ENCODE results near the gene TEX19. TPM values are rescaled to one million over a fixed set of nuclear protein-coding genes. Genes with fewer than 3 reads are reported as not detected.

Gene TEX19
- total and polyA plus RNA-seq, 9 of the 15 experiments (the other 6 are each of a cell fraction or from before 2014, with no cell fraction given): 0.10 to 4.9 (median 1.9) TPM

DNA sequence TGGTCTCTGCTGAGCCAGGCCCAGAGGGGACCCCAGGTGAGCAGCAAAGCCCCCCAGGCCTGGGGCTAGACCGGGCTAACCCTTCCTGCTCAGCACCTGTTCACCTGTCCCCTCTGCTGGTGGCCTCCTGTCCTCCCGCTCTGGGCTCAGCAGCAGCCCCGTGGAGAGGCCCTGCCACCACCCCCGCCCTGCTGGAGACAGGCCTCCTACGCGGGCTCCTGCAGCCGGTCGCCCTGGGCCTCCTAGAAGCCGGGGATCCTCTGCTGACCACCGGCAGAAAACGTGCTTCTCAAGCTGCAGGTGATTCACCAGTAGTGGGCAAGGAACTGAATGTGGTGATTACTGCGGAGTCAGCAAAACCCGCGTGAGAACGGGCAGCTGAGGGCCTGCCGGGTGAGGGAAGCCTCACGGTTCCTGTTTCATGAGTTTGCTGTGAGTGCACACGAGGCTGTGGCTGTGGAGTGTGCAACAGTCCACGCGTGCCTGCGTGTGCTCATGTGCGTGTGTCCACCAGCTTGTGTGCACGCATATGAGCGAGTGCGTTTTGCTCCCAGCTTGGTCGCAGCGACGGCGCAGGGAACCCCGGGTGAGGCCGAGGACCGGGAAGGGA is 26.3 kb upstream of the TEX19 start (continued):
- TF ChIP-seq BRD4 (IDR thresholded peaks at IDR 0.05): no peak
- no peak for TF ChIP-seq SMAD2 (IDR thresholded peaks at IDR 0.05; ENCODE audit: low read depth, low read length)
- TF ChIP-seq, protein P1, sequence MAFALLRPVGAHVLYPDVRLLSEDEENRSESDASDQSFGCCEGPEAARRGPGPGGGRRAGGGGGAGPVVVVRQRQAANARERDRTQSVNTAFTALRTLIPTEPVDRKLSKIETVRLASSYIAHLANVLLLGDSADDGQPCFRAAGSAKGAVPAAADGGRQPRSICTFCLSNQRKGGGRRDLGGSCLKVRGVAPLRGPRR (CRISPR knock-in tag; IDR thresholded peaks at IDR 0.05): no peak
- peak; percentile 65 for TF ChIP-seq EGR1 (conservative IDR thresholded peaks at IDR 0.05)
- TF ChIP-seq NFRKB (IDR thresholded peaks at IDR 0.05; ENCODE audit: low read depth): 0 out of 2 replicates have a peak, but pooled peaks have one; percentile 37
- no peak for TF ChIP-seq ZNF551 (CRISPR knock-in tag; IDR thresholded peaks at IDR 0.05)
- no peak for TF ChIP-seq ZNF444 (CRISPR knock-in tag; IDR thresholded peaks at IDR 0.05)
- peak; percentile 53 for TF ChIP-seq ZNF592 (IDR thresholded peaks at IDR 0.05)
- TF ChIP-seq, protein P2, sequence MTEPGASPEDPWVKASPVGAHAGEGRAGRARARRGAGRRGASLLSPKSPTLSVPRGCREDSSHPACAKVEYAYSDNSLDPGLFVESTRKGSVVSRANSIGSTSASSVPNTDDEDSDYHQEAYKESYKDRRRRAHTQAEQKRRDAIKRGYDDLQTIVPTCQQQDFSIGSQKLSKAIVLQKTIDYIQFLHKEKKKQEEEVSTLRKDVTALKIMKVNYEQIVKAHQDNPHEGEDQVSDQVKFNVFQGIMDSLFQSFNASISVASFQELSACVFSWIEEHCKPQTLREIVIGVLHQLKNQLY (CRISPR knock-in tag; conservative IDR thresholded peaks at IDR 0.05): 0 out of 4 replicates have a peak, but pooled peaks of 1 of the 2 experiments have one; percentile 45
- TF ChIP-seq ZFX (CRISPR knock-in tag; IDR thresholded peaks at IDR 0.05): peak; percentile 72
- TF ChIP-seq MAFG (tag; conservative IDR thresholded peaks at IDR 0.05): peak; percentile 94
- peak; percentile 33; the same call in 1 of the 2 replicates for TF ChIP-seq ZNF12 (CRISPR knock-in tag; IDR thresholded peaks at IDR 0.05)
- peak; percentile 6 for TF ChIP-seq FIP1L1 (IDR thresholded peaks at IDR 0.05; ENCODE audit: low read depth, low read length, poor library complexity, severe bottlenecking)
- peak; percentile 83; the same call in 1 of the 2 replicates for TF ChIP-seq NR1H2 (CRISPR knock-in tag; IDR thresholded peaks at IDR 0.05)
- TF ChIP-seq, protein P3, sequence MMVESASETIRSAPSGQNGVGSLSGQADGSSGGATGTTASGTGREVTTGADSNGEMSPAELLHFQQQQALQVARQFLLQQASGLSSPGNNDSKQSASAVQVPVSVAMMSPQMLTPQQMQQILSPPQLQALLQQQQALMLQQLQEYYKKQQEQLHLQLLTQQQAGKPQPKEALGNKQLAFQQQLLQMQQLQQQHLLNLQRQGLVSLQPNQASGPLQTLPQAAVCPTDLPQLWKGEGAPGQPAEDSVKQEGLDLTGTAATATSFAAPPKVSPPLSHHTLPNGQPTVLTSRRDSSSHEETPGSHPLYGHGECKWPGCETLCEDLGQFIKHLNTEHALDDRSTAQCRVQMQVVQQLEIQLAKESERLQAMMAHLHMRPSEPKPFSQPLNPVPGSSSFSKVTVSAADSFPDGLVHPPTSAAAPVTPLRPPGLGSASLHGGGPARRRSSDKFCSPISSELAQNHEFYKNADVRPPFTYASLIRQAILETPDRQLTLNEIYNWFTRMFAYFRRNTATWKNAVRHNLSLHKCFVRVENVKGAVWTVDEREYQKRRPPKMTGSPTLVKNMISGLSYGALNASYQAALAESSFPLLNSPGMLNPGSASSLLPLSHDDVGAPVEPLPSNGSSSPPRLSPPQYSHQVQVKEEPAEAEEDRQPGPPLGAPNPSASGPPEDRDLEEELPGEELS (CRISPR knock-in tag; IDR thresholded peaks at IDR 0.05; ENCODE audit: borderline replicate concordance): 0 out of 2 replicates have a peak, but pooled peaks have one; percentile 20
- peak; percentile 28; the same call in 1 of the 2 replicates for TF ChIP-seq BHLHE40 (IDR thresholded peaks at IDR 0.05; ENCODE audit: low read length)
- TF ChIP-seq, protein P4, sequence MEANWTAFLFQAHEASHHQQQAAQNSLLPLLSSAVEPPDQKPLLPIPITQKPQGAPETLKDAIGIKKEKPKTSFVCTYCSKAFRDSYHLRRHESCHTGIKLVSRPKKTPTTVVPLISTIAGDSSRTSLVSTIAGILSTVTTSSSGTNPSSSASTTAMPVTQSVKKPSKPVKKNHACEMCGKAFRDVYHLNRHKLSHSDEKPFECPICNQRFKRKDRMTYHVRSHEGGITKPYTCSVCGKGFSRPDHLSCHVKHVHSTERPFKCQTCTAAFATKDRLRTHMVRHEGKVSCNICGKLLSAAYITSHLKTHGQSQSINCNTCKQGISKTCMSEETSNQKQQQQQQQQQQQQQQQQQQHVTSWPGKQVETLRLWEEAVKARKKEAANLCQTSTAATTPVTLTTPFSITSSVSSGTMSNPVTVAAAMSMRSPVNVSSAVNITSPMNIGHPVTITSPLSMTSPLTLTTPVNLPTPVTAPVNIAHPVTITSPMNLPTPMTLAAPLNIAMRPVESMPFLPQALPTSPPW (CRISPR knock-in tag; IDR thresholded peaks at IDR 0.05): 0 out of 2 replicates have a peak, but pooled peaks have one; percentile 6
